Measurements from ENCODE around the gene PLD3.

- TF ChIP-seq POLR2A (IDR thresholded peaks at IDR 0.05) (no peak), CTCF (IDR thresholded peaks at IDR 0.05) (no peak)
These were observed 7.6 kb downstream of the PLD3 start for GRCh38 chr19:40355975-40356680.

All from body of pancreas (tissue), 4 donors.